SIG-M5 treated with dmso at 0.1 percent for 504 hours (cell line): Measurements from ENCODE around the gene PIAS4.
"Not testable (repeated sequence)": the region's sequence is repeated elsewhere in the genome, so short reads cannot be mapped to it uniquely, and the experiment has no call there.

ENCODE experiments used
- DNase-seq: peaks from one replicate; lab custom pipeline; 2025; ENCODE audit not compliant: unreplicated experiment; lab: John Stamatoyannopoulos, UW

The PIAS4 gene

GRCh38 chr19:4007021-4007835 lies at the start of gene PIAS4:
TSS of gene PIAS4 (plus strand) at chr19:4007736. CDS start at chr19:4007761, 25 bp downstream.
- peak; percentile 84 for DNase-seq

- DNase-seq, result no peak
These were observed 48.4 kb upstream of the PIAS4 start for GRCh38 chr19:3958836-3959765.

- DNase-seq, result no peak
These were observed 47.8 kb upstream of the PIAS4 start for GRCh38 chr19:3959766-3960131.

GRCh38 chr19:3961007-3961406 lies 46.5 kb upstream of the PIAS4 start:
- no peak for DNase-seq

- DNase-seq, result no peak
These were observed 43.9 kb upstream of the PIAS4 start for GRCh38 chr19:3963458-3964255.

GRCh38 chr19:3964256-3965194 lies 43.0 kb upstream of the PIAS4 start:
- DNase-seq, result no peak

- no peak for DNase-seq
These were observed 41.2 kb upstream of the PIAS4 start for GRCh38 chr19:3966051-3967017.

GRCh38 chr19:3967983-3968382 lies 39.6 kb upstream of the PIAS4 start:
- DNase-seq, result not testable (repeated sequence)

GRCh38 chr19:3968556-3969434 lies 38.7 kb upstream of the PIAS4 start:
- DNase-seq, result peak; percentile 72

GRCh38 chr19:3969435-3970312 lies 37.9 kb upstream of the PIAS4 start:
- no peak for DNase-seq

GRCh38 chr19:3970313-3970807 lies 37.2 kb upstream of the PIAS4 start:
- no peak for DNase-seq

- DNase-seq, result peak; percentile 96
These were observed 36.5 kb upstream of the PIAS4 start, which contains the start of gene DAPK3 for GRCh38 chr19:3970808-3971598. TSS of gene DAPK3 (minus strand) at chr19:3971099. CDS start at chr19:3969735, 1,364 bp downstream.

- DNase-seq, result no peak
These were observed 32.4 kb upstream of the PIAS4 start for GRCh38 chr19:3975144-3975543.

GRCh38 chr19:3975637-3976087 lies 31.9 kb upstream of the PIAS4 start:
- DNase-seq, result no peak

GRCh38 chr19:3976495-3977241 lies 30.9 kb upstream of the PIAS4 start:
- no peak for DNase-seq
